Right ventricle myocardium superior (tissue), 1 donor: ENCODE measurements around the gene ZNF277. TPM values are rescaled to one million over a fixed set of nuclear protein-coding genes. Genes with fewer than 3 reads are reported as not detected.
"Not testable (repeated sequence)": the region's sequence is repeated elsewhere in the genome, so short reads cannot be mapped to it uniquely, and the experiment has no call there.

Experiments used
- ATAC-seq: fragments of 200-7000 bp; cut with Tn5 transposase; one replicate; pipeline ENCODE4 v1.9.1; 2020; ENCODE audit warnings: mild to moderate bottlenecking; ENCODE audit not compliant: poor library complexity
- DNase-seq: peaks from one replicate; pipeline ENCODE4 v3.0.0-alpha.2; 2020
- intact Hi-C: fragments of 100-400 bp; cut with DNase I; formaldehyde crosslinking; loops from one replicate; pipeline ENCODE4 v1.11.2; 2022
- total RNA-seq: library from RNA; stranded (reverse); fragmentation: NEBNext Ultra II Directional; extraction: Animal tissue kit (Norgen Biotek cat#: 25700); gene quantifications from one replicate; pipeline ENCODE4 v1.2.1, GENCODE V29; 2021
- donor health status: DM: no; HTN: yes; CAD: no; lungs with severe emphysema.

Gene ZNF277
- total RNA-seq, 1 donor from 2014 or later, result 12.6 TPM

DNA sequence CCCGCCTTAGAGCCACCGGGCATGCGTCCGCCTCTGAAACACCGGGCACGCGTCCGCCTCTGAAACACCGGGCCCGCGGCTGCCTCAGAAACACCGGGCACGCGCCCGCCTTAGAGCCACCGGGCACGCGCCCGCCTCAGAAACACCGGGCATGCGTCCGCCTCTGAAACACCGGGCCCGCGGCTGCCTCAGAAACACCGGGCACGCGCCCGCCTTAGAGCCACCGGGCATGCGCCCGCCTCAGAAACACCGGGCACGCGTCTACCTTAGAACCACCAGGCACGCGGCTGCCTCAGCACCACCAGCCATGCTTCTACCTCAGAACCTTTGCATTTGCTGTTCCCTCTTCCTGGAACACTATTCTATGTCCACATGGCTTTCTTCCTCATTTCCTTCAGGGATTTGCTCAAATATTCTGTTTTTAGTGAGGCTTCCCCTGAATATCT, 185.4 kb downstream of the ZNF277 start:
- intact Hi-C loops, result not testable (repeated sequence)
- peak; percentile 80 for ATAC-seq
- peak; percentile 86 for DNase-seq

Other genes starting within 250 kb of the ZNF277 start
- 14.9 TPM for gene DOCK4, start 296 bp upstream of the ZNF277 start, total RNA-seq
- gene IFRD1, start 243.8 kb downstream of the ZNF277 start, total RNA-seq, result 18.0 TPM